Embryonic facial prominence (tissue), 1 donor: Measurements from ENCODE around the gene ANKRD12.
"Not testable (repeated sequence)": the region's sequence is repeated elsewhere in the genome, so short reads cannot be mapped to it uniquely, and the experiment has no call there.

Experiments
- DNase-seq: peaks from one replicate; pipeline ENCODE4 v3.0.0-alpha.2; 2016; ENCODE audit errors: extremely low spot score

The ANKRD12 gene

GRCh38 chr18:9146224-9146623, 9.6 kb downstream of the ANKRD12 start:
- DNase-seq = no peak

DNA sequence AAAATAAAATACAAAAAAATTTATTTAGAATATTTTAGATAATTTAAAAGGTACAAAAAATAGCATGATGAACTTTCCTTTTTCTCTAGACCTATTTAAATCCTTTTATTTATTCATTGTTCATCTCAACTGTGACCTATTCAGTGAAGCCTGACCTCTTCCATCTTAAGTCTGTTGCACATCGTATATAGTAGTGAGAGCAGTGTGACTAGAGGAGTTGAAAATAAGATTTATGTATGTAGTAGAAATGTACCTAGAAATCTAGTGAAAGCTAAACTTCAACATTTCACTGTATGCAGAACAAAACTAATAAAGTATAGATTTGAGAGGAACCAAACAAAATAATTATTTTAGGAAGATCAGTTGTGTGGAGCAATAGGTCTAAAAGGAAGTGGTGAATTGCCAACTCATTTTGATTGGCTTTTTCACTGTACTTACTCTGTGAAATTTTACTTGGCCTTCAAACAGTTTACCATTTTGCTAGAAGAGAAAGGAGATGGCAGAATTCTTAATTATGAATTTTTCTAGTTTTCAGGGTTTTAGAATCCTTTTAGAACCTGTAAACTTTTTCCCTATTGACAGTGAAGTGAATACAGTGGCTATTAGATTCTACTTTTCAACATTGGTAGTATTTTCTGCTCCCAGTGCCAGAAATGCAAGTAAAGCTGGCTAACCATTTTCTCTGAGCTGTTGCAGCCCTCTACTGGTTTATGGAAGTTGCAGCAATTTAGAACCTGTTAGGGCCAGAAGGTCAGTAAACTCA, 11.0 kb downstream of the ANKRD12 start:
- no peak for DNase-seq

GRCh38 chr18:9148203-9148552, 11.6 kb downstream of the ANKRD12 start:
- no peak for DNase-seq

- DNase-seq = no peak
Measured at GRCh38 chr18:9150121-9150520, 13.5 kb downstream of the ANKRD12 start.

DNA sequence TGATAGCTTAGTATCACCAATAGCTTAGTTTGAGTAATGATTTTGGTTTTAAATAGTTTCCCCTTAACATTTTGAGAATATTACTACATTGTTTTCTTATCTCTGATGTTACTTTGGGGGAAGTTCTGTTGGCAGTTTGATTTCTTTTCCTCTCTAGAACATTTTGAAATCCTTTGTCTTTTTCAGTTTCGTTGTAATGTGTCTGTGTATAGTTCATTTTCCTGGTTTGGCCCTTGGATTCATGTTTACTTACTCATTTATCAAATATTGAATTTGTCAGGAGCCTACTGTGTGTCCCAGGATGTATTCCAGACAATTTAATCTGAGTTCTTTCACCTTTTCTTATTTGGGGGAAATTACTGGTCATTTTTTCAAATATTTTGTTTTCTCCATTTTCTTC, 16.7 kb downstream of the ANKRD12 start:
- DNase-seq = no peak

GRCh38 chr18:9156604-9157249, 20.1 kb downstream of the ANKRD12 start:
- DNase-seq = no peak

DNA sequence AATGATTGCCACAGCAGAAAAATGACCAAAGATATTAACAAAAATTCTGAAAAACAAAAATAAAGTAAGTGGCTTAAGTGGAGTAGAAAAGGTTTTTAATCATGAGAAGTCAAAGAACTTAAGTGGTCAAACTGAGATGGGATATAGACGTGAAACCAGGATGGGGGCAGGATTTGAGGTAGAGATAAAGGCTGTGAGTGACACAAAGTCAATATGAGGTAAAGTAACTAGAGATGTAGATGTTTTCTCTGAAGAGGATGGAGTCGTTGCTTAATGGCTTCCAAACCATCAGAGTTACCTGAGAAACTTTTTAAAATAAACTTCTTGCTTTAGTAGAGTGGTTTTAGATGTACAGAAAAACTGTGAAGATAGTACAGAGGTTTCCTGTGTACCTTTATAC, 21.2 kb downstream of the ANKRD12 start:
- no peak for DNase-seq

- DNase-seq = no peak
Measured at GRCh38 chr18:9160014-9160413, 23.4 kb downstream of the ANKRD12 start.

DNA sequence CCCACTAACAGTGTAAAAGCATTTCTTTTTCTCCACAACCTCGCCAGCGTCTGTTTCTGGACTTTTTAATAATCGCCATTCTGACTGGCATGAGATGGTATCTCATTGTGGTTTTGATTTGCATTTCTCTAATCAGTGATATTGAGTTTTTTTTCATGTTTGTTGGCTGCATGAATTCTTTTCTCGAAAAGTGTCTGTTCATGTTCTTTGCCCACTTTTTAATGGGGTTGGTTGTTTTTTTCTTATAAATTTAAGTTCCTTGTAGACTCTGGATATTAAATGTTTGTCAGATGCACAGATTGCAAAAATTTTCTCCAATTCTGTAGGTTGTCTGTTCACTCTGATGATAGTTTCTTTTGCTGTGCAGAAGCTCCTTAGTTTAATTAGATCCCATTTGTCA, 26.1 kb downstream of the ANKRD12 start:
- not testable (repeated sequence) for DNase-seq

DNA sequence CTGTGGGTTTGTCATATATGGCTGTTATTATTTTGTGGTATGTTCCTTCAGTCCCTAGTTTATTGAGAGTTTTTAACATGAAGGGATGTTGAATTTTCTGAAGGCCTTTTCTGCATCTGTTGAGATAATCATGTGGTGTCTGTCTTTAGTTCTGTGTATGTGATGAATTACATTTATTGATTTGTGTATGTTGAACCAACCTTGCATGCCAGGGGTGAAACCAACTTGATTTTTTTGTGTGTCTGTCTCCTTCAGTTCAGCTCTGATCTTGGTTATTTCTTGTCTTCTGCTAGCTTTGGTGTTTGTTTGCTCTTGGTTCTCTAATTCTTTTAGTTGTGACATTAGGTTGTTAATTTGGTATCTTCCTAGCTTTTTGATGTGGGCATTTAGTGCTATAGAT, 27.6 kb downstream of the ANKRD12 start:
- not testable (repeated sequence) for DNase-seq

- DNase-seq = not testable (repeated sequence)
Measured at GRCh38 chr18:9165883-9166282, 29.3 kb downstream of the ANKRD12 start.

- DNase-seq = not testable (repeated sequence)
Measured at GRCh38 chr18:9169515-9169914, 32.9 kb downstream of the ANKRD12 start.

GRCh38 chr18:9171919-9172318, 35.3 kb downstream of the ANKRD12 start:
- not testable (repeated sequence) for DNase-seq

GRCh38 chr18:9172506-9173127, 36.0 kb downstream of the ANKRD12 start:
- no peak for DNase-seq

GRCh38 chr18:9173770-9174233, 37.2 kb downstream of the ANKRD12 start:
- DNase-seq = no peak

GRCh38 chr18:9174302-9174701, 37.7 kb downstream of the ANKRD12 start:
- DNase-seq = no peak

GRCh38 chr18:9175115-9175514, 38.5 kb downstream of the ANKRD12 start:
- DNase-seq = no peak

GRCh38 chr18:9177031-9177430, 40.5 kb downstream of the ANKRD12 start:
- no peak for DNase-seq

- no peak for DNase-seq
Measured at GRCh38 chr18:9177466-9177865, 40.9 kb downstream of the ANKRD12 start.

GRCh38 chr18:9178557-9178956, 42.0 kb downstream of the ANKRD12 start:
- no peak for DNase-seq

- no peak for DNase-seq
Measured at GRCh38 chr18:9181275-9181674, 44.7 kb downstream of the ANKRD12 start.

DNA sequence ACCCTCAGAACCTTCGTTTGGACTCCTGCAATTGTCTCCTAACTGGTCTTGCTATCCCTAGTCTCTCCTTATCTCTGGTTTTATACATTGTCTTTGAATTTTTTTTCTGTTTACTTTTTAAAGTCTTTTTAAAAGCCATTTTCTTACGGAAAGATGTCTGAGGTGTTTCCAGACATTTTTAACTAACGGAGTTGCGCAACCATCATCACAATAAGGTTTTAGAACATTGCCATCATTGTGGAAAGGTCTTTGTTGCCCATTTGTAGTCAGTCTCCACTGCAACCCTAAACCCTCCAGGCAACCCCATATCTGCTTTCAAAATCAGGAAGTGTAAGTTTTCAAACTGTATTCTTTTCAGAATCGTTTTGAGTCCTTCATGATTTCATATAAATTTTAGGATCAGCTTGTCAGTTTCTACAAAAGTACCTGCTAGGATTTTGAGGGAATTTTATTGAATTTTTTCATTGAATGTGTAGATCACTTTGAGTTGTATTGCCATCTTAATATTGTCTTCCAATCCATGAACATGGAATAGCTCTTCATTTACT, 46.3 kb downstream of the ANKRD12 start:
- DNase-seq = no peak
